Kidney (tissue), 14 donors: ENCODE measurements around the gene AARS2. TPM values are rescaled to one million over a fixed set of nuclear protein-coding genes. Genes with fewer than 3 reads are reported as not detected.

ENCODE experiments used
- DNase-seq, 5 donors: peaks; one replicate each; pipeline ENCODE4 v3.0.0-alpha.2; 2013 to 2020
- FAIRE-seq: peaks from 2 replicates; lab custom pipeline; 2012; peaks lifted over from hg19 to GRCh38; lab: Jason Lieb, UNC
- H3K27ac ChIP-seq, 2 donors: one replicate each; pipeline ENCODE4 v1.7.0; 2013; ENCODE audit warnings: low read depth in 2 of 2, low read length in 2 of 2, inconsistent platforms in 1 of 2
- H3K27me3 ChIP-seq: one replicate; pipeline ENCODE4 v1.7.1; 2013; ENCODE audit warnings: low read length, inconsistent platforms; ENCODE audit not compliant: control insufficient read depth, insufficient read depth
- H3K36me3 ChIP-seq, 3 donors: one replicate each; pipeline versions ENCODE4 v1.7.0 to v1.7.1; 2013; ENCODE audit warnings: low read length in 3 of 3, control low read depth in 1 of 3, inconsistent platforms in 1 of 3; ENCODE audit not compliant: insufficient read depth in 3 of 3, control insufficient read depth in 2 of 3
- H3K4me1 ChIP-seq, 3 donors: one replicate each; pipeline versions ENCODE4 v1.7.0 to v1.7.1; 2013; ENCODE audit warnings: low read length in 3 of 3, inconsistent platforms in 1 of 3, low read depth in 1 of 3; ENCODE audit not compliant: control insufficient read depth in 2 of 3, insufficient read depth in 2 of 3
- H3K4me3 ChIP-seq, 3 donors: one replicate each; pipeline versions ENCODE4 v1.7.0 to v1.8.1; 2013; ENCODE audit warnings: low read length in 3 of 3, control low read depth in 1 of 3, inconsistent platforms in 1 of 3
- H3K9ac ChIP-seq, 3 donors: one replicate each; pipeline versions ENCODE4 v1.7.0 to v1.7.1; 2013; ENCODE audit warnings: low read length in 3 of 3, control low read depth in 1 of 3, inconsistent platforms in 1 of 3
- H3K9me3 ChIP-seq, 3 donors: one replicate each; pipeline versions ENCODE4 v1.7.0 to v1.7.1; 2013; ENCODE audit warnings: low read length in 3 of 3, control low read depth in 1 of 3, inconsistent platforms in 1 of 3; ENCODE audit not compliant: control insufficient read depth in 2 of 3, insufficient read depth in 1 of 3
- intact Hi-C: fragments of 100-400 bp; cut with DNase I; formaldehyde crosslinking; loops from one replicate; pipeline ENCODE4 v1.11.1; 2022
- polyA plus RNA-seq: library from polyadenylated mRNA; stranded (reverse); fragments of 350-450 nt; fragmentation: Illumina TruSeq; extraction: RNeasy Lipid Tissue Mini Kit (QIAGEN cat#74804); gene quantifications from one replicate; pipeline ENCODE4 v1.2.3, GENCODE V29; 2014; ENCODE audit warnings: low read depth, low replicate concordance; ENCODE audit not compliant: insufficient read depth
- total RNA-seq: library from RNA; stranded (reverse); fragmentation: NEBNext Ultra II Directional; extraction: Animal tissue kit (Norgen Biotek cat#: 25700); gene quantifications from one replicate; pipeline ENCODE4 v1.2.1, GENCODE V29; 2021
- TF ChIP-seq, protein P1 (sequence below): IDR thresholded peaks from 3 replicates; pipeline ENCODE4 v1.5.1; 2012; ENCODE audit warnings: mild to moderate bottlenecking, moderate library complexity, borderline replicate concordance; ENCODE audit not compliant: insufficient read depth; ENCODE audit errors: extremely low read depth
- donor health status: control.
- donor health status: control.
- donor health status: control.
- donor health status: control.
- donor health status: control.
- donor health status: DM: yes; HTN: yes; CAD: no.
- donor health status: Normal renal cell carcinoma (clear cell type).

The AARS2 gene
- total and polyA plus RNA-seq, 2 donors from 2014 or later = 5.4 to 12.6 TPM

DNA sequence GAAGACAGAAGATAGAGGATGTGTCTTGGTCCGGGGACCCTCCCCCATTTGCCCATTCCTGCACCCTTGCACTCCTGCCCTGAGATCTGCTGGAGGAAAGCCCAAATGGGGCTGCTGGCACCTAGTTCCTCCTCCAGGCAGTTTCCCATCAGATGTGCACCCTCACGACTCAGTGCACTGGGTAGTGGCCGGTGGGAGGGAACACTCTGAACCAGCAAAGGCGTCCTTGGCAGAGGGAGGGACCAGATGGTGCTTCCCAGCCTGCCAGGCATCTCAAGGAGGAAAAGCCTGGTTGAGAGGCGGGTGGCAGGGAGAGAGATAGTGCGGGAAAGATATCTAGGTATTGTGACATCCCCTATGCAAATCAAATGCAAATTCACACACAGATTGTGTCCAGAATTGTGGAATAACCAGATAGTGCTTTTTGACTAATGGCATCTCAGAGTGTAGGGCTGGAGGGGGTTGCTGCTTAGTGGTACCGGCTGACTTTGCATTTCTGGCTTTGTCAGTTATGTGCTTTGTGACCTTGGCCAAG lies 23.4 kb downstream of the AARS2 start:
- DNase-seq (no peak), FAIRE-seq (no peak)
- TF ChIP-seq, protein P1, sequence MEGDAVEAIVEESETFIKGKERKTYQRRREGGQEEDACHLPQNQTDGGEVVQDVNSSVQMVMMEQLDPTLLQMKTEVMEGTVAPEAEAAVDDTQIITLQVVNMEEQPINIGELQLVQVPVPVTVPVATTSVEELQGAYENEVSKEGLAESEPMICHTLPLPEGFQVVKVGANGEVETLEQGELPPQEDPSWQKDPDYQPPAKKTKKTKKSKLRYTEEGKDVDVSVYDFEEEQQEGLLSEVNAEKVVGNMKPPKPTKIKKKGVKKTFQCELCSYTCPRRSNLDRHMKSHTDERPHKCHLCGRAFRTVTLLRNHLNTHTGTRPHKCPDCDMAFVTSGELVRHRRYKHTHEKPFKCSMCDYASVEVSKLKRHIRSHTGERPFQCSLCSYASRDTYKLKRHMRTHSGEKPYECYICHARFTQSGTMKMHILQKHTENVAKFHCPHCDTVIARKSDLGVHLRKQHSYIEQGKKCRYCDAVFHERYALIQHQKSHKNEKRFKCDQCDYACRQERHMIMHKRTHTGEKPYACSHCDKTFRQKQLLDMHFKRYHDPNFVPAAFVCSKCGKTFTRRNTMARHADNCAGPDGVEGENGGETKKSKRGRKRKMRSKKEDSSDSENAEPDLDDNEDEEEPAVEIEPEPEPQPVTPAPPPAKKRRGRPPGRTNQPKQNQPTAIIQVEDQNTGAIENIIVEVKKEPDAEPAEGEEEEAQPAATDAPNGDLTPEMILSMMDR = no peak
- no peak overlapping the region for H3K9ac ChIP-seq
- H3K4me1 ChIP-seq = no peaks in the 10 kb centered on the region
- H3K4me3 ChIP-seq = no peak overlapping the region
- no peaks in the 10 kb centered on the region for H3K9me3 ChIP-seq
- peaks cover 3% of the 10 kb centered on the region for H3K27me3 ChIP-seq
- no peaks in the 10 kb centered on the region for H3K36me3 ChIP-seq
- intact Hi-C loops = no loop called here
- H3K27ac ChIP-seq = no peak overlapping the region

DNA sequence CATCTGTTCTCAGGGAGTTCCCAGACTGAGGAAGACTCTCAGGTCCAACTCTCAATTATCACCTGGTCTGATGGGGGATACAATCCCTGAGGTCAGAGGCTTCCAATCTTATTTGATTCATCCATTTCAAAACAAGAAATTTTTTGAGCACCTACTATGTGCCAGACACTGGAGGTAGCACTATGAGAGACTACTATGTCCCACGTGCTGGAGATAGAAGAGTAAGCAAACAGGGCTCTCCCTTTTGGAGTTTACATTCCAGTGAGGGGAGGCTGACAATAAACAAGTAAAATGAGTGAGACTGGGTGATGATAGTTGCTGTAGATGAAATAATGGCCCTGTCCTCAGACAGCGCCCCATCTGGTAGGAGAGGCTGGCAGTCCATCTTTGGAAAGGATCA lies 26.4 kb downstream of the AARS2 start:
- Histone ChIP-seq H3K4me1 (no peaks in the 10 kb centered on the region), H3K9me3 (no peaks in the 10 kb centered on the region), H3K27ac (no peak overlapping the region), H3K36me3 (no peaks in the 10 kb centered on the region), H3K4me3 (no peak overlapping the region), H3K27me3 (peaks cover 3% of the 10 kb centered on the region), H3K9ac (no peak overlapping the region)
- TF ChIP-seq, protein P1 = no peak
- intact Hi-C loops = no loop called here
- DNase-seq = no peak
- no peak for FAIRE-seq

DNA sequence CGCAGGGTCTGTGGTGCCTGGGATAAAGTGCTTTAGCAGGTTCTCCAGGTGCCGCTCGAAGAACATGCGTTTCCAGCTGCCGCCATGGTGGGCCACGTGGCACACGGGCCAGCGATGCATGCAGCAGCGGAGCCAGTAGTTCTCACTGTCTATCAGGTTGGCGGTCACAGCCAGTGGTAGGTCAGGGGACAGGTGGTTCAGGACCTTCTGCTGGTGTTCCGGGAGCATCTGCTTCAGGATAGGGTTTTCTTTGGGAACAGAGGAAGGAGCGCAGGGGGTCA lies 26.9 kb downstream of the AARS2 start:
- Histone ChIP-seq H3K27me3 (peaks cover 3% of the 10 kb centered on the region), H3K9ac (no peak overlapping the region), H3K36me3 (no peaks in the 10 kb centered on the region), H3K4me1 (no peaks in the 10 kb centered on the region), H3K9me3 (no peaks in the 10 kb centered on the region), H3K4me3 (no peak overlapping the region), H3K27ac (no peak overlapping the region)
- FAIRE-seq (no peak), DNase-seq (peak in 1 of 5 donors; percentile 49)
- intact Hi-C loops = no loop called here
- TF ChIP-seq, protein P1 = no peak
